H1 (cell line): ENCODE results near the gene HECTD1. TPM values are rescaled to one million over a fixed set of nuclear protein-coding genes. Genes with fewer than 3 reads are reported as not detected.
A peak's percentile ranks its signal among the peaks of the same experiment; 100 is the strongest.

ENCODE experiments used
- CTCF ChIA-PET: fragments of 300-600 bp; sonication (Branson Sonifier 250); formaldehyde crosslinking; loops from one replicate; lab custom pipeline; 2021; ENCODE audit not compliant: partially characterized antibody; lab: Charles Lee
- POLR2A ChIA-PET: fragments of 300-600 bp; sonication (Branson Sonifier 250); formaldehyde crosslinking; loops from one replicate; lab custom pipeline; 2021; ENCODE audit warnings: inconsistent platforms; ENCODE audit not compliant: partially characterized antibody; lab: Charles Lee
- DNase-seq, 2 experiments: peaks; one replicate each; pipeline versions ENCODE4 v3.0.0 to v3.0.0-alpha.2; 2010 to 2022; ENCODE audit warnings: low spot score in 2 of 2, low read depth in 1 of 2, mixed read lengths in 1 of 2
- FAIRE-seq: peaks from 2 replicates; lab custom pipeline; 2011; peaks lifted over from hg19 to GRCh38; lab: Jason Lieb, UNC
- H2AFZ ChIP-seq: 2 replicates; pipeline ENCODE4 v1.8.1; 2012; ENCODE audit warnings: low read length, inconsistent platforms
- H2AK5ac ChIP-seq: 2 replicates; pipeline ENCODE4 v1.6.1; 2013; ENCODE audit warnings: low read depth, low read length
- H2BK120ac ChIP-seq: replicated peaks from 2 replicates; pipeline ENCODE3; 2013; ENCODE audit warnings: low read depth, low read length, inconsistent platforms
- H2BK12ac ChIP-seq: 2 replicates; pipeline ENCODE4 v1.6.1; 2013; ENCODE audit warnings: low read depth, low read length
- H2BK15ac ChIP-seq: 2 replicates; pipeline ENCODE4 v1.6.1; 2013; ENCODE audit warnings: low read length
- H2BK20ac ChIP-seq: 2 replicates; pipeline ENCODE4 v1.6.1; 2013; ENCODE audit warnings: low read length
- H2BK5ac ChIP-seq: 2 replicates; pipeline ENCODE4 v1.6.1; 2013; ENCODE audit warnings: low read depth, low read length
- H3K14ac ChIP-seq: 2 replicates; pipeline ENCODE4 v1.6.1; 2013; ENCODE audit warnings: inconsistent platforms; ENCODE audit not compliant: insufficient read length
- H3K18ac ChIP-seq: 2 replicates; pipeline ENCODE4 v1.6.1; 2013; ENCODE audit warnings: low read length; ENCODE audit errors: extremely low read depth
- H3K23ac ChIP-seq: 2 replicates; pipeline ENCODE4 v1.6.1; 2013; ENCODE audit warnings: inconsistent platforms; ENCODE audit not compliant: insufficient read length
- H3K23me2 ChIP-seq: 2 replicates; pipeline ENCODE4 v1.6.1; 2013; ENCODE audit warnings: low read depth, low read length
- H3K27ac ChIP-seq: 2 replicates; pipeline ENCODE4 v1.6.1; 2011; ENCODE audit warnings: low read depth, low read length, inconsistent platforms
- H3K27me3 ChIP-seq, 4 experiments: replicated peaks in 1 of 4; 1 replicate in 1 of 4; 2 replicates in 3 of 4; pipeline versions ENCODE4 v1.6.1 to v1.8.1; 2011 to 2013; ENCODE audit warnings: low read length in 3 of 4, mild to moderate bottlenecking in 3 of 4, inconsistent platforms in 2 of 4, mixed read lengths in 2 of 4, moderate library complexity in 1 of 4; ENCODE audit not compliant: control insufficient read depth in 3 of 4, insufficient read depth in 3 of 4; ENCODE audit errors: extremely low read depth in 1 of 4
- H3K36me3 ChIP-seq, 4 experiments: 2 replicates each; pipeline versions ENCODE4 v1.6.1 to v1.8.1; 2011 to 2013; ENCODE audit warnings: mild to moderate bottlenecking in 4 of 4, low read length in 3 of 4, moderate library complexity in 2 of 4, control low read depth in 1 of 4, inconsistent platforms in 1 of 4; ENCODE audit not compliant: insufficient read depth in 4 of 4, control insufficient read depth in 2 of 4
- H3K4ac ChIP-seq: replicated peaks from 2 replicates; pipeline ENCODE3; 2013; ENCODE audit warnings: low read length, low read depth, mixed read lengths, inconsistent platforms; ENCODE audit not compliant: insufficient read length
- H3K4me1 ChIP-seq, 4 experiments: replicated peaks in 1 of 4; 1 replicate in 1 of 4; 2 replicates in 3 of 4; pipeline versions ENCODE4 v1.6.1 to v1.8.1; 2011 to 2013; ENCODE audit warnings: low read length in 3 of 4, inconsistent platforms in 2 of 4, mixed read lengths in 1 of 4; ENCODE audit not compliant: insufficient read depth in 4 of 4, control insufficient read depth in 3 of 4
- H3K4me2 ChIP-seq, 2 experiments: 2 replicates each; pipeline versions ENCODE4 v1.6.1 to v1.8.1; 2011 to 2013; ENCODE audit warnings: low read depth in 2 of 2, low read length in 2 of 2, control low read depth in 1 of 2, inconsistent platforms in 1 of 2, mild to moderate bottlenecking in 1 of 2; ENCODE audit not compliant: insufficient read depth in 1 of 2
- H3K4me3 ChIP-seq, 4 experiments: fragments of 200-600, 300-600 bp in 1 of 4; sonication (generic), shearing (Covaris generic), sonication (Bioruptor Twin) in 1 of 4; 2 replicates each; pipeline versions ENCODE4 v1.5.1 to v1.8.1; 2011 to 2016; ENCODE audit warnings: low read length in 4 of 4, low read depth in 3 of 4, control low read depth in 2 of 4, inconsistent platforms in 2 of 4, mild to moderate bottlenecking in 2 of 4, mixed read lengths in 1 of 4, moderate library complexity in 1 of 4; ENCODE audit not compliant: insufficient read depth in 2 of 4; ENCODE audit errors: extremely low read depth in 1 of 4
- H3K56ac ChIP-seq: replicated peaks from 2 replicates; pipeline ENCODE3; 2013; ENCODE audit warnings: low read depth, mild to moderate bottlenecking, mixed read lengths, low read length, inconsistent platforms; ENCODE audit not compliant: insufficient read length
- H3K79me1 ChIP-seq: 2 replicates; pipeline ENCODE4 v1.6.1; 2013; ENCODE audit warnings: low read depth, low read length, control low read depth
- H3K79me2 ChIP-seq, 2 experiments: 2 replicates each; pipeline versions ENCODE4 v1.6.1 to v1.8.1; 2012 to 2013; ENCODE audit warnings: low read length in 2 of 2, mild to moderate bottlenecking in 2 of 2, inconsistent platforms in 1 of 2; ENCODE audit not compliant: insufficient read depth in 2 of 2, control insufficient read depth in 1 of 2
- H3K9ac ChIP-seq, 4 experiments: replicated peaks in 1 of 4; 1 replicate in 1 of 4; 2 replicates in 3 of 4; pipeline versions ENCODE4 v1.6.1 to v1.8.1; 2011 to 2013; ENCODE audit warnings: low read depth in 3 of 4, low read length in 3 of 4, control low read depth in 2 of 4, mild to moderate bottlenecking in 2 of 4, moderate library complexity in 2 of 4, inconsistent platforms in 1 of 4; ENCODE audit errors: extremely low read depth in 1 of 4
- H3K9me3 ChIP-seq, 2 experiments: 2 replicates each; pipeline versions ENCODE4 v1.6.1 to v1.8.1; 2012 to 2013; ENCODE audit warnings: mild to moderate bottlenecking in 2 of 2, moderate library complexity in 2 of 2, control low read depth in 1 of 2, inconsistent platforms in 1 of 2, low read depth in 1 of 2, low read length in 1 of 2, mixed read lengths in 1 of 2; ENCODE audit not compliant: insufficient read depth in 2 of 2
- H4K20me1 ChIP-seq, 2 experiments: replicated peaks in 1 of 2; 2 replicates each; pipeline versions ENCODE3 to v1.8.1; 2011 to 2013; ENCODE audit warnings: inconsistent platforms in 2 of 2, low read length in 2 of 2, mild to moderate bottlenecking in 1 of 2; ENCODE audit not compliant: insufficient read depth in 2 of 2, control insufficient read depth in 1 of 2
- H4K5ac ChIP-seq: 2 replicates; pipeline ENCODE4 v1.6.1; 2013; ENCODE audit warnings: low read length, low read depth, mixed read lengths, inconsistent platforms; ENCODE audit not compliant: insufficient read length
- H4K8ac ChIP-seq: 2 replicates; pipeline ENCODE4 v1.8.0; 2013; ENCODE audit warnings: mild to moderate bottlenecking, moderate library complexity, low read length, inconsistent platforms; ENCODE audit not compliant: insufficient read depth; ENCODE audit errors: extremely low read depth
- H4K91ac ChIP-seq: replicated peaks from 2 replicates; pipeline ENCODE3; 2013; ENCODE audit warnings: low read length, mixed read lengths, inconsistent platforms; ENCODE audit not compliant: insufficient read length
- CHD2 ChIP-seq: IDR thresholded peaks from 2 replicates; pipeline ENCODE4 v1.6.1; 2012; ENCODE audit warnings: low read length, improper control_type of control experiment
- JUN ChIP-seq: IDR thresholded peaks from 2 replicates; pipeline ENCODE4 v1.6.1; 2011; ENCODE audit warnings: low read depth, mild to moderate bottlenecking, improper control_type of control experiment, low read length
- PHF8 ChIP-seq: fragments of 200-600 bp; sonication (generic); conservative IDR thresholded peaks from 2 replicates; pipeline ENCODE4 v1.7.1; 2012; ENCODE audit warnings: low read depth, mild to moderate bottlenecking, inconsistent platforms, low read length, moderate library complexity
- RFX5 ChIP-seq: IDR thresholded peaks from 2 replicates; pipeline ENCODE4 v1.6.1; 2011; ENCODE audit warnings: low read depth, low read length, improper control_type of control experiment, borderline replicate concordance
- SAP30 ChIP-seq: fragments of 300-600 bp; sonication (generic); IDR thresholded peaks from 2 replicates; pipeline ENCODE4 v1.7.1; 2012; ENCODE audit warnings: low read length, moderate library complexity, mild to moderate bottlenecking, inconsistent platforms; ENCODE audit not compliant: insufficient read depth, insufficient replicate concordance
- SP1 ChIP-seq: IDR thresholded peaks from 2 replicates; pipeline ENCODE4 v1.6.1; 2011; ENCODE audit warnings: low read depth, low read length
- SP2 ChIP-seq: IDR thresholded peaks from 2 replicates; pipeline ENCODE4 v1.6.1; 2012; ENCODE audit warnings: mild to moderate bottlenecking, low read length, inconsistent platforms
- SP4 ChIP-seq: IDR thresholded peaks from 2 replicates; pipeline ENCODE4 v1.6.1; 2012; ENCODE audit warnings: low read length, inconsistent platforms
- WGBS, 2 experiments: shearing (Covaris generic) in 1 of 2; methylation state at CpG; one replicate each; pipeline versions ENCODE4 v1.1.6 to v1.1.7; 2013 to 2015; ENCODE audit warnings: low lambda C conversion rate in 2 of 2, mixed read lengths in 2 of 2, inconsistent platforms in 1 of 2, low coverage in 1 of 2, missing lambda C conversion rate in 1 of 2; ENCODE audit not compliant: insufficient replicate concordance in 2 of 2, insufficient coverage in 1 of 2, insufficient read length in 1 of 2; ENCODE audit errors: extremely low coverage in 1 of 2, missing lambda C conversion rate in 1 of 2; 5-methylcytosine and 5-hydroxymethylcytosine counted together
- polyA plus RNA-seq, 7 experiments: library from polyadenylated mRNA; depleted of rRNA in 3 of 7; stranded (reverse) in 5 of 7; unstranded in 2 of 7; fragments of >200 nt in 5 of 7; fragments of 200-250 nt in 2 of 7; gene quantifications; 1 replicate in 5 of 7; 2 replicates in 1 of 7; 4 replicates in 1 of 7; pipeline versions ENCODE4 v1.2.1 to v1.2.3, GENCODE V29; 2011 to 2013; ENCODE audit warnings: missing spikeins in 2 of 7, mixed read lengths in 2 of 7
- total RNA-seq: library from RNA; stranded (reverse); fragmentation: NEBNext Ultra II Directional; extraction: Animal tissue kit (Norgen Biotek cat#: 25700); gene quantifications from 2 replicates; pipeline ENCODE4 v1.2.1, GENCODE V29; 2021

HECTD1 gene
- total and polyA plus RNA-seq, 2 of the 8 experiments (the other 6 are each of a cell fraction or from before 2014, with no cell fraction given), result 44.7 to 105 TPM

- no peak overlapping the region for H3K27ac ChIP-seq
Measured at GRCh38 chr14:31188744-31189143, 18.8 kb downstream of the HECTD1 start.

More at GRCh38 chr14:31188744-31189143, 18.8 kb downstream of the HECTD1 start:
- no peak overlapping the region for H2AFZ ChIP-seq
- peaks cover 0 to 7% (median 0%) of the 10 kb centered on the region in 4 experiments; a peak in 2 of 8 replicates for H3K36me3 ChIP-seq
- H2BK20ac ChIP-seq, result no peak overlapping the region
- H2BK12ac ChIP-seq, result no peak overlapping the region
- H3K27me3 ChIP-seq, result no peaks in the 10 kb centered on the region
- no peak overlapping the region for H3K14ac ChIP-seq
- H4K8ac ChIP-seq, result no peak overlapping the region
- FAIRE-seq, result no peak
- no peak overlapping the region for H4K91ac ChIP-seq
- H3K4ac ChIP-seq, result no peak overlapping the region
- no peak overlapping the region for H2BK5ac ChIP-seq
- no peak overlapping the region for H2BK15ac ChIP-seq
- peaks cover 3% of the 10 kb centered on the region; the same call in 1 of the 2 replicates for H3K23me2 ChIP-seq
- no peak overlapping the region for H3K4me2 ChIP-seq
- H3K56ac ChIP-seq, result no peak overlapping the region
- no peak for DNase-seq
- ChIA-PET POLR2A (interaction anchor here (1.5 kb wide), 1 partner anchor 18 kb away, joined by 8 read pairs; no protein-coding TSS in a partner anchor), CTCF (interaction anchor here (1.7 kb wide), 1 partner anchor 88 kb away, joined by 3 read pairs; no protein-coding TSS in a partner anchor)
- TF ChIP-seq JUN (no peak), PHF8 (no peak), RFX5 (no peak), SP1 (no peak), CHD2 (no peak), SAP30 (no peak), SP4 (no peak), SP2 (no peak)
- no peaks in the 10 kb centered on the region for H3K9me3 ChIP-seq
- peaks cover 0 to 6% of the 10 kb centered on the region in 2 experiments for H4K20me1 ChIP-seq
- peak overlapping the region; percentile 52 for H3K23ac ChIP-seq
- peaks cover 0 to 47% of the 10 kb centered on the region in 2 experiments; a peak in 2 of 4 replicates for H3K79me2 ChIP-seq
- no peak overlapping the region for H3K9ac ChIP-seq
- no peak overlapping the region for H2BK120ac ChIP-seq
- 93% methylated on average over 1 of the region's 1 CpG; no CpG with 5 or more reads in 1 of the 2 experiments for WGBS, 2 experiments
- H3K79me1 ChIP-seq, result peaks cover 2% of the 10 kb centered on the region; the same call in 1 of the 2 replicates
- no peaks in the 10 kb centered on the region for H3K4me1 ChIP-seq
- no peak overlapping the region for H3K4me3 ChIP-seq
- H3K18ac ChIP-seq, result no peak overlapping the region
- no peak overlapping the region for H2AK5ac ChIP-seq
- no peak overlapping the region for H4K5ac ChIP-seq
